Neural progenitor cell (in vitro differentiated cells): ENCODE results near the gene NKX6-1. TPM values are rescaled to one million over a fixed set of nuclear protein-coding genes. Genes with fewer than 3 reads are reported as not detected.

Experiments used
- DNase-seq: peaks from one replicate; pipeline ENCODE4 v3.0.0-alpha.2; 2016; ENCODE audit warnings: low spot score
- H2AFZ ChIP-seq: fragments of 200-600 bp; sonication (generic); replicated peaks from 2 replicates; pipeline ENCODE4 v1.6.1; 2016; ENCODE audit warnings: antibody characterized with exemption
- H3F3A ChIP-seq: fragments of 200-600 bp; sonication (generic); 2 replicates; pipeline ENCODE4 v1.6.1; 2016; ENCODE audit warnings: antibody characterized with exemption, low read depth
- H3K27ac ChIP-seq: fragments of 200-600 bp; sonication (generic); 2 replicates; pipeline ENCODE4 v1.5.1; 2016; ENCODE audit warnings: mild to moderate bottlenecking
- H3K27me3 ChIP-seq: fragments of 200-600 bp; sonication (generic); 2 replicates; pipeline ENCODE4 v1.6.1; 2016; ENCODE audit warnings: mild to moderate bottlenecking, moderate library complexity
- H3K36me3 ChIP-seq: fragments of 200-600 bp; sonication (generic); 2 replicates; pipeline ENCODE4 v1.5.1; 2016
- H3K4me1 ChIP-seq: fragments of 200-600 bp; sonication (generic); 2 replicates; pipeline ENCODE4 v1.6.1; 2016; ENCODE audit warnings: mixed run types
- H3K4me2 ChIP-seq: fragments of 200-600 bp; sonication (generic); 2 replicates; pipeline ENCODE4 v1.6.1; 2016
- H3K4me3 ChIP-seq: fragments of 200-600 bp; sonication (generic); 2 replicates; pipeline ENCODE4 v1.5.1; 2016
- H3K79me2 ChIP-seq: fragments of 200-600 bp; sonication (generic); 2 replicates; pipeline ENCODE4 v1.6.1; 2016; ENCODE audit warnings: low read depth
- H3K9ac ChIP-seq: fragments of 200-600 bp; sonication (generic); 2 replicates; pipeline ENCODE4 v1.6.1; 2016
- H3K9me3 ChIP-seq: fragments of 200-600 bp; sonication (generic); 2 replicates; pipeline ENCODE4 v1.5.1; 2016; ENCODE audit warnings: low read depth
- H4K20me1 ChIP-seq: fragments of 200-600 bp; sonication (generic); 2 replicates; pipeline ENCODE4 v1.6.1; 2016; ENCODE audit warnings: low read depth
- H3K27ac Mint-ChIP-seq: 3 replicates; pipeline ENCODE4 v1.8.0; 2021; ENCODE audit warnings: mixed read lengths
- H3K27me3 Mint-ChIP-seq: 2 replicates; pipeline ENCODE4 v1.8.0; 2022; ENCODE audit warnings: low read depth, mild to moderate bottlenecking, inconsistent platforms, moderate library complexity, mixed read lengths; ENCODE audit not compliant: insufficient read depth
- H3K36me3 Mint-ChIP-seq: 3 replicates; pipeline ENCODE4 v1.8.0; 2021; ENCODE audit warnings: mixed read lengths
- H3K4me1 Mint-ChIP-seq: 3 replicates; pipeline ENCODE4 v1.8.0; 2021; ENCODE audit warnings: mixed read lengths
- H3K4me3 Mint-ChIP-seq: 3 replicates; pipeline ENCODE4 v1.8.0; 2021; ENCODE audit warnings: mild to moderate bottlenecking, moderate library complexity, mixed read lengths
- H3K9me3 Mint-ChIP-seq: 3 replicates; pipeline ENCODE4 v1.8.0; 2020; ENCODE audit warnings: mixed read lengths
- EZH2 ChIP-seq: fragments of 200-600 bp; sonication (generic); IDR thresholded peaks from 2 replicates; pipeline ENCODE4 v1.6.1; 2017; ENCODE audit warnings: antibody characterized with exemption, mild to moderate bottlenecking, moderate library complexity
- EZH2phosphoT487 ChIP-seq: fragments of 200-600 bp; sonication (generic); IDR thresholded peaks from 2 replicates; pipeline ENCODE4 v1.6.1; 2017; ENCODE audit warnings: antibody characterized with exemption
- total RNA-seq: library from RNA; depleted of rRNA; stranded (reverse); fragments of >200 nt; gene quantifications from 2 replicates; pipeline ENCODE4 v1.2.3, GENCODE V29; 2015; ENCODE audit warnings: low replicate concordance
- TF ChIP-seq, protein P1 (sequence below): fragments of 200-600 bp; sonication (generic); IDR thresholded peaks from 2 replicates; pipeline ENCODE4 v1.5.1; 2017; ENCODE audit warnings: antibody characterized with exemption, mild to moderate bottlenecking

Gene NKX6-1
- total RNA-seq, 1 donor from 2014 or later, result 0.79 TPM

DNA sequence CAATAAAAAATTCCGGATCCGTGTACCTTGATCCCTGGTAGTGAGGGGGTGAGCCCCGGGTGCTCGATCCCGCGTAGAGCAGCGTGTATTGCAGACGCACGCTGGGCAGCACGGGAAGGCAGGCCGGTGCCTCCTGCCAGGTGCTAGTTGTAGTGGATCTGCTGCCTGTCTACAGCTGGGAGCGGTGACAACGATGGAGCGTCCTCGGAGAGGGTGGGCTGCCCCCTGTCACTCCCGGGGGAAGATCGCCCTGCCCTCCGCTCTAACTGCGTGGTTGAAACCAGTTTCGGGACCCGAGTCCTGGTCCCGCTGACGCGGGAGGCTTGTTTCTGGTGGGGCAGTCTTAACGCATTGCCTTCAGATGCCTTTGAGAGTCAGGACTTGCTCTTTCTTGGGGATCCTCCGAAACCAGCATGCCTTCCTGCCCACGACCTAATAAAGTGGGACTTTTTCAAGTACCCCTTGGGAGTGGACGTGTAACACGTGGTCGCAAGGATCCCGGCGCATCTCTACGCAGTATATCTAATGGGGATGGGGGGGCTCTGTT, 2.7 kb upstream of the NKX6-1 start:
- peaks cover 40% of the 10 kb centered on the region for H3F3A ChIP-seq
- no peaks in the 10 kb centered on the region for H3K9me3 ChIP-seq
- no peaks in the 10 kb centered on the region for H3K36me3 ChIP-seq
- no peaks in the 10 kb centered on the region for H3K9me3 Mint-ChIP-seq
- H4K20me1 ChIP-seq, result peaks cover 45% of the 10 kb centered on the region
- no peak overlapping the region for H3K27ac Mint-ChIP-seq
- H3K27me3 Mint-ChIP-seq, result peaks cover 66% of the 10 kb centered on the region
- no peaks in the 10 kb centered on the region for H3K36me3 Mint-ChIP-seq
- DNase-seq, result peak; percentile 55
- H3K4me1 ChIP-seq, result peaks cover 33% of the 10 kb centered on the region
- no peaks in the 10 kb centered on the region for H3K79me2 ChIP-seq
- no peak overlapping the region for H3K27ac ChIP-seq
- no peak overlapping the region for H3K4me3 ChIP-seq
- TF ChIP-seq, protein P1, sequence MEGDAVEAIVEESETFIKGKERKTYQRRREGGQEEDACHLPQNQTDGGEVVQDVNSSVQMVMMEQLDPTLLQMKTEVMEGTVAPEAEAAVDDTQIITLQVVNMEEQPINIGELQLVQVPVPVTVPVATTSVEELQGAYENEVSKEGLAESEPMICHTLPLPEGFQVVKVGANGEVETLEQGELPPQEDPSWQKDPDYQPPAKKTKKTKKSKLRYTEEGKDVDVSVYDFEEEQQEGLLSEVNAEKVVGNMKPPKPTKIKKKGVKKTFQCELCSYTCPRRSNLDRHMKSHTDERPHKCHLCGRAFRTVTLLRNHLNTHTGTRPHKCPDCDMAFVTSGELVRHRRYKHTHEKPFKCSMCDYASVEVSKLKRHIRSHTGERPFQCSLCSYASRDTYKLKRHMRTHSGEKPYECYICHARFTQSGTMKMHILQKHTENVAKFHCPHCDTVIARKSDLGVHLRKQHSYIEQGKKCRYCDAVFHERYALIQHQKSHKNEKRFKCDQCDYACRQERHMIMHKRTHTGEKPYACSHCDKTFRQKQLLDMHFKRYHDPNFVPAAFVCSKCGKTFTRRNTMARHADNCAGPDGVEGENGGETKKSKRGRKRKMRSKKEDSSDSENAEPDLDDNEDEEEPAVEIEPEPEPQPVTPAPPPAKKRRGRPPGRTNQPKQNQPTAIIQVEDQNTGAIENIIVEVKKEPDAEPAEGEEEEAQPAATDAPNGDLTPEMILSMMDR, result no peak
- TF ChIP-seq EZH2 (no peak), EZH2phosphoT487 (peak; percentile 59)
- peak overlapping the region; percentile 64 for H3K4me2 ChIP-seq
- H3K9ac ChIP-seq, result no peak overlapping the region
- peaks cover 99% of the 10 kb centered on the region for H3K27me3 ChIP-seq
- H2AFZ ChIP-seq, result no peak overlapping the region
- H3K4me3 Mint-ChIP-seq, result peak overlapping the region; percentile 10
- peaks cover 28% of the 10 kb centered on the region for H3K4me1 Mint-ChIP-seq

DNA sequence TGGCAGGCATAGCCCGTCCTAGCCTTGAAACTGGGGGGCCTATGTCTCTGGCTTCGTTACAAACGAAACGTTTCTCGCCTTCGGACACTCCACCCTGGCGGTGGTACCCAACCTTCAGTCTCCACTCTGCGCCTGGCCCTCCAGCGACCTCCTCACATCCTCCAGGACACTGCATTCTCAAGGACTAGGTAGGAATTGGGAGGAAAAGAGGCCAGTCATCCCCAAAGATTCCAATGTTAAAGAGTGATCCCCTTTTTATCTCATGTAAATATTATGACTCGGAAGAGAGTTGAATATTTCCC, 2.1 kb upstream of the NKX6-1 start:
- Histone ChIP-seq H2AFZ (no peak overlapping the region), H4K20me1 (peaks cover 52% of the 10 kb centered on the region), H3K9me3 (no peaks in the 10 kb centered on the region), H3K4me1 (peaks cover 39% of the 10 kb centered on the region), H3K27me3 (peaks cover 99% of the 10 kb centered on the region), H3F3A (peaks cover 46% of the 10 kb centered on the region), H3K27ac (no peak overlapping the region), H3K79me2 (no peaks in the 10 kb centered on the region), H3K4me2 (no peak overlapping the region), H3K36me3 (no peaks in the 10 kb centered on the region), H3K9ac (no peak overlapping the region), H3K4me3 (no peak overlapping the region)
- Mint-ChIP-seq H3K9me3 (no peaks in the 10 kb centered on the region), H3K36me3 (no peaks in the 10 kb centered on the region), H3K4me1 (peaks cover 31% of the 10 kb centered on the region), H3K4me3 (no peak overlapping the region), H3K27me3 (peaks cover 72% of the 10 kb centered on the region), H3K27ac (no peak overlapping the region)
- peak; percentile 43 for DNase-seq
- TF ChIP-seq, protein P1, result peak; percentile 26
- TF ChIP-seq EZH2 (no peak), EZH2phosphoT487 (peak; percentile 7)

DNA sequence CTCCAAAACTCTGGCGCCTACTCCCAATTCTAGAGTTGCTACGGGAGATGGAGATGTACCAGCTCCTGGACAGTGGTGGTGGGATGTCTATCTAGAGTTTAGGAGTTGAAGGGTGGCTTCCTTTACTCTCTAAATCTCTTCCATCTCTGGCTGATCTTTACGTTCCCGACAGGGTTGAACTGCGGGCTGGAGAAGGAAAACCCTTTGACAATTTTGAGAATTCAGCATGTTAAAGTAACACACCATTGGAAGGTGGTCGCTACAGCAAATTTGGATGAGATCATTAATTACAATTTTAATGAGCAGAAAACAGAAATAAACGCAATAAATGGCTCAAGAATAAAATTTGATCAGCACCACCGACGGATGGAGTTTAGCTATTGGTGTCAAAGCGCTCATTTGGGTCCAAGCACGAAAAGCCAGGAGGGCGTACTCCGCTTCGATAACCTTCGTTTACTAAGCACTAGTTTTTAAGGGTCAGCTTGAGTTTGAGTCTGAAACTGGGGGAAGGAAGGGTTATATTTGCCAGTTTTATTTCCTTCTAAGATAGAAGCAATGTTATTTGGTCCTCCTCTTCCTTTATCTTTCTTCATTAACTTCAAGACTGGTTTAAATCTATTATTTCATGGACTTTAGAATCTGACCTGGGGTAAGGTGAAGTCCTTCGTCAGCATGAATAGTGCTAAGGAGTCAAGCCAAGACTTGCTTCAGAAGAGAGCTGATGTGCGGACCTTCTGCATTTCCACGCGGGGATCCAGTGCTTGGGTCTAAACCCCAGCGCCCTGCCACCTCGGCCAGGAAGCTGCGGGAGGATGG, 1.5 kb upstream of the NKX6-1 start:
- peaks cover 45% of the 10 kb centered on the region for H3K4me1 ChIP-seq
- H2AFZ ChIP-seq, result no peak overlapping the region
- no peaks in the 10 kb centered on the region for H3K36me3 ChIP-seq
- H3K27ac ChIP-seq, result no peak overlapping the region
- peak overlapping the region; percentile 85 for H3K4me2 ChIP-seq
- peaks cover 99% of the 10 kb centered on the region for H3K27me3 ChIP-seq
- peak overlapping the region; percentile 85 for H3K4me3 Mint-ChIP-seq
- peak overlapping the region; percentile 60 for H3K4me3 ChIP-seq
- H3K79me2 ChIP-seq, result no peaks in the 10 kb centered on the region
- DNase-seq, result no peak
- H3K4me1 Mint-ChIP-seq, result peaks cover 37% of the 10 kb centered on the region
- H3K27ac Mint-ChIP-seq, result no peak overlapping the region
- no peak overlapping the region for H3K9ac ChIP-seq
- no peaks in the 10 kb centered on the region for H3K9me3 ChIP-seq
- H4K20me1 ChIP-seq, result peaks cover 57% of the 10 kb centered on the region
- no peaks in the 10 kb centered on the region for H3K36me3 Mint-ChIP-seq
- peaks cover 78% of the 10 kb centered on the region for H3K27me3 Mint-ChIP-seq
- H3F3A ChIP-seq, result peaks cover 52% of the 10 kb centered on the region
- H3K9me3 Mint-ChIP-seq, result no peaks in the 10 kb centered on the region
- TF ChIP-seq EZH2phosphoT487 (no peak), EZH2 (peak; percentile 53)

DNA sequence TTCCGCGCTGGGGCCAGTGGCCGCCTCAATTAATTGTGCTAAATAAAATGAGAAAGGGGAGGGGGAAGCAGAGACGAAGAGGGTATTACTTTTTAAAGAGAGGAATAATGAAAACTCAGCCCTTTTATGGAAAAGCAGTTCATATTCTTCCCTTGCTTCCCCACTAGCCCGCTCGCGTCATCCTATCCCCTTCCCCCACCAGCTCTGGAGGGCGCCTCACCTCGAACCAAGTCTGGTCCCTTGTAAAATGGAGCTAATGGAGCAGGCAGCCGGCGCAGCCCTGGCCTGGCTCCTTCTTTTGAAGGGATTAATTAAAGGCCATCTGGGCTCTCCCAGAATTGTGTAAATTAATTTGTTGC, 511 bp upstream of the NKX6-1 start:
- no peak overlapping the region for H3K27ac Mint-ChIP-seq
- H3K27me3 Mint-ChIP-seq, result peaks cover 81% of the 10 kb centered on the region
- Histone ChIP-seq H3K36me3 (no peaks in the 10 kb centered on the region), H3K9me3 (no peaks in the 10 kb centered on the region), H3K4me2 (peak overlapping the region; percentile 85), H3K79me2 (no peaks in the 10 kb centered on the region), H3K27ac (no peak overlapping the region), H4K20me1 (peaks cover 67% of the 10 kb centered on the region), H3K4me3 (peak overlapping the region; percentile 60), H3K27me3 (peaks cover 99% of the 10 kb centered on the region), H3F3A (peaks cover 58% of the 10 kb centered on the region), H2AFZ (no peak overlapping the region), H3K9ac (no peak overlapping the region), H3K4me1 (peaks cover 51% of the 10 kb centered on the region)
- H3K9me3 Mint-ChIP-seq, result no peaks in the 10 kb centered on the region
- peak overlapping the region; percentile 85 for H3K4me3 Mint-ChIP-seq
- DNase-seq, result peak; percentile 84
- no peaks in the 10 kb centered on the region for H3K36me3 Mint-ChIP-seq
- H3K4me1 Mint-ChIP-seq, result peaks cover 42% of the 10 kb centered on the region
- TF ChIP-seq, protein P1, result no peak
- TF ChIP-seq EZH2 (no peak), EZH2phosphoT487 (no peak)
